HG03135 (cell line): ENCODE results near the gene CEACAM21.

Source experiments
- ATAC-seq: cut with Tn5 transposase; IDR thresholded peaks from one replicate; pipeline ENCODE4 v1.9.1; 2021; ENCODE audit warnings: mild to moderate bottlenecking, moderate library complexity; ENCODE audit not compliant: unreplicated experiment

Gene CEACAM21

GRCh38 chr19:41616792-41617621, 41.0 kb downstream of the CEACAM21 start:
- ATAC-seq = no peak

- ATAC-seq = no peak
Observed at GRCh38 chr19:41617941-41618730, 42.2 kb downstream of the CEACAM21 start.

GRCh38 chr19:41619018-41619556, 43.1 kb downstream of the CEACAM21 start:
- no peak for ATAC-seq

GRCh38 chr19:41620171-41620570, 44.2 kb downstream of the CEACAM21 start:
- no peak for ATAC-seq

GRCh38 chr19:41621226-41621625, 45.3 kb downstream of the CEACAM21 start:
- no peak for ATAC-seq

- no peak for ATAC-seq
Observed at GRCh38 chr19:41621654-41622053, 45.7 kb downstream of the CEACAM21 start.

- ATAC-seq = no peak
Observed at GRCh38 chr19:41623360-41623759, 47.4 kb downstream of the CEACAM21 start.

- ATAC-seq = no peak
Observed at GRCh38 chr19:41624515-41624914, 48.5 kb downstream of the CEACAM21 start.

- no peak for ATAC-seq
Observed at GRCh38 chr19:41624937-41625336, 49.0 kb downstream of the CEACAM21 start.

GRCh38 chr19:41626278-41626677, 50.3 kb downstream of the CEACAM21 start:
- no peak for ATAC-seq

GRCh38 chr19:41626877-41627276, 50.9 kb downstream of the CEACAM21 start, which contains the start of gene CEACAM4:
CEACAM4 (minus strand) TSS chr19:41627074; CDS start chr19:41626963, 111 bp downstream.
- ATAC-seq = no peak

GRCh38 chr19:41627966-41628675, 52.2 kb downstream of the CEACAM21 start:
- ATAC-seq = no peak
